ENCODE results near the gene LCOR. TPM values are rescaled to one million over a fixed set of nuclear protein-coding genes. Genes with fewer than 3 reads are reported as not detected.

Gene LCOR
- total and polyA plus RNA-seq, 9 of the 15 experiments (the other 6 are each of a cell fraction or from before 2014, with no cell fraction given) = 3.6 to 25.2 (median 14.4) TPM

DNA sequence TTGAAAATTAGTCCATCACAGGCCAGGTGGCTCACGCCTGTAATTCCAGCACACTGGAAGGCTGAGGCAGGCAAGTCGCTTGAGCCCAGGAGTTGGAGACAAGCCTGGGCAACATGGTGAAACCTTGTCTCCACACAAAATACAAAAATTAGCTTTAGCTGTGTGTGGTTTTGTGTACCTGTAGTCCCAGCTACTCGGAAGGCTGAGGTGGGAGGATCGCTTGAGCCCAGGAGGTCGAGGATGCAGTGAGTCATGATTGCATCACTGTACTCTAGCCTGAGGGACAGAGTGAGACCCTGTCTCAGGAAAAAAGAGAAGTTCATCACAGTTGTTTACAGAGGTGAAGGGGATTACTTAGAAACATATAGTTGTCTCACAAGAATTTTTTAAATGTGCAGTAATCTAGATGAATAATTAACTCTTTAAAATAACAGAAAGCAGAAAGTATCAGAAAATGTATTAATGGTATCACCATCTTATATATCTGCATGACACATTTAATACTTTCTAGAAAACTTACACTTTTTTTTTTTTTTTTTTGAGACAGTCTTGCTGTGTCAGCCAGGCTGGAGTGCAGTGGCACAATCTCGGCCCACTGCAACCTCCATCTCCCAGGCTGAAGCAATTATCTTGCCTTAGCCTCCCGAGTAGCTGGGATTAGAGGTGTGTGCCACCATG, 8.9 kb downstream of the LCOR start (continued):
- TF ChIP-seq, protein P1, sequence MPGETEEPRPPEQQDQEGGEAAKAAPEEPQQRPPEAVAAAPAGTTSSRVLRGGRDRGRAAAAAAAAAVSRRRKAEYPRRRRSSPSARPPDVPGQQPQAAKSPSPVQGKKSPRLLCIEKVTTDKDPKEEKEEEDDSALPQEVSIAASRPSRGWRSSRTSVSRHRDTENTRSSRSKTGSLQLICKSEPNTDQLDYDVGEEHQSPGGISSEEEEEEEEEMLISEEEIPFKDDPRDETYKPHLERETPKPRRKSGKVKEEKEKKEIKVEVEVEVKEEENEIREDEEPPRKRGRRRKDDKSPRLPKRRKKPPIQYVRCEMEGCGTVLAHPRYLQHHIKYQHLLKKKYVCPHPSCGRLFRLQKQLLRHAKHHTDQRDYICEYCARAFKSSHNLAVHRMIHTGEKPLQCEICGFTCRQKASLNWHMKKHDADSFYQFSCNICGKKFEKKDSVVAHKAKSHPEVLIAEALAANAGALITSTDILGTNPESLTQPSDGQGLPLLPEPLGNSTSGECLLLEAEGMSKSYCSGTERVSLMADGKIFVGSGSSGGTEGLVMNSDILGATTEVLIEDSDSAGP (CRISPR knock-in tag; IDR thresholded peaks at IDR 0.05) = no peak
- TF ChIP-seq ZNF232 (CRISPR knock-in tag; IDR thresholded peaks at IDR 0.05) = no peak
- TF ChIP-seq NR2C1 (IDR thresholded peaks at IDR 0.05) = no peak
- TF ChIP-seq NR2C1 (tag; IDR thresholded peaks at IDR 0.05) = no peak
- TF ChIP-seq SMARCA4 (IDR thresholded peaks at IDR 0.05) = peak; percentile 86
- TF ChIP-seq ERF (CRISPR knock-in tag; IDR thresholded peaks at IDR 0.05) = no peak
- peak; percentile 91 for TF ChIP-seq CEBPB (tag; IDR thresholded peaks at IDR 0.05)
- TF ChIP-seq, protein P2, sequence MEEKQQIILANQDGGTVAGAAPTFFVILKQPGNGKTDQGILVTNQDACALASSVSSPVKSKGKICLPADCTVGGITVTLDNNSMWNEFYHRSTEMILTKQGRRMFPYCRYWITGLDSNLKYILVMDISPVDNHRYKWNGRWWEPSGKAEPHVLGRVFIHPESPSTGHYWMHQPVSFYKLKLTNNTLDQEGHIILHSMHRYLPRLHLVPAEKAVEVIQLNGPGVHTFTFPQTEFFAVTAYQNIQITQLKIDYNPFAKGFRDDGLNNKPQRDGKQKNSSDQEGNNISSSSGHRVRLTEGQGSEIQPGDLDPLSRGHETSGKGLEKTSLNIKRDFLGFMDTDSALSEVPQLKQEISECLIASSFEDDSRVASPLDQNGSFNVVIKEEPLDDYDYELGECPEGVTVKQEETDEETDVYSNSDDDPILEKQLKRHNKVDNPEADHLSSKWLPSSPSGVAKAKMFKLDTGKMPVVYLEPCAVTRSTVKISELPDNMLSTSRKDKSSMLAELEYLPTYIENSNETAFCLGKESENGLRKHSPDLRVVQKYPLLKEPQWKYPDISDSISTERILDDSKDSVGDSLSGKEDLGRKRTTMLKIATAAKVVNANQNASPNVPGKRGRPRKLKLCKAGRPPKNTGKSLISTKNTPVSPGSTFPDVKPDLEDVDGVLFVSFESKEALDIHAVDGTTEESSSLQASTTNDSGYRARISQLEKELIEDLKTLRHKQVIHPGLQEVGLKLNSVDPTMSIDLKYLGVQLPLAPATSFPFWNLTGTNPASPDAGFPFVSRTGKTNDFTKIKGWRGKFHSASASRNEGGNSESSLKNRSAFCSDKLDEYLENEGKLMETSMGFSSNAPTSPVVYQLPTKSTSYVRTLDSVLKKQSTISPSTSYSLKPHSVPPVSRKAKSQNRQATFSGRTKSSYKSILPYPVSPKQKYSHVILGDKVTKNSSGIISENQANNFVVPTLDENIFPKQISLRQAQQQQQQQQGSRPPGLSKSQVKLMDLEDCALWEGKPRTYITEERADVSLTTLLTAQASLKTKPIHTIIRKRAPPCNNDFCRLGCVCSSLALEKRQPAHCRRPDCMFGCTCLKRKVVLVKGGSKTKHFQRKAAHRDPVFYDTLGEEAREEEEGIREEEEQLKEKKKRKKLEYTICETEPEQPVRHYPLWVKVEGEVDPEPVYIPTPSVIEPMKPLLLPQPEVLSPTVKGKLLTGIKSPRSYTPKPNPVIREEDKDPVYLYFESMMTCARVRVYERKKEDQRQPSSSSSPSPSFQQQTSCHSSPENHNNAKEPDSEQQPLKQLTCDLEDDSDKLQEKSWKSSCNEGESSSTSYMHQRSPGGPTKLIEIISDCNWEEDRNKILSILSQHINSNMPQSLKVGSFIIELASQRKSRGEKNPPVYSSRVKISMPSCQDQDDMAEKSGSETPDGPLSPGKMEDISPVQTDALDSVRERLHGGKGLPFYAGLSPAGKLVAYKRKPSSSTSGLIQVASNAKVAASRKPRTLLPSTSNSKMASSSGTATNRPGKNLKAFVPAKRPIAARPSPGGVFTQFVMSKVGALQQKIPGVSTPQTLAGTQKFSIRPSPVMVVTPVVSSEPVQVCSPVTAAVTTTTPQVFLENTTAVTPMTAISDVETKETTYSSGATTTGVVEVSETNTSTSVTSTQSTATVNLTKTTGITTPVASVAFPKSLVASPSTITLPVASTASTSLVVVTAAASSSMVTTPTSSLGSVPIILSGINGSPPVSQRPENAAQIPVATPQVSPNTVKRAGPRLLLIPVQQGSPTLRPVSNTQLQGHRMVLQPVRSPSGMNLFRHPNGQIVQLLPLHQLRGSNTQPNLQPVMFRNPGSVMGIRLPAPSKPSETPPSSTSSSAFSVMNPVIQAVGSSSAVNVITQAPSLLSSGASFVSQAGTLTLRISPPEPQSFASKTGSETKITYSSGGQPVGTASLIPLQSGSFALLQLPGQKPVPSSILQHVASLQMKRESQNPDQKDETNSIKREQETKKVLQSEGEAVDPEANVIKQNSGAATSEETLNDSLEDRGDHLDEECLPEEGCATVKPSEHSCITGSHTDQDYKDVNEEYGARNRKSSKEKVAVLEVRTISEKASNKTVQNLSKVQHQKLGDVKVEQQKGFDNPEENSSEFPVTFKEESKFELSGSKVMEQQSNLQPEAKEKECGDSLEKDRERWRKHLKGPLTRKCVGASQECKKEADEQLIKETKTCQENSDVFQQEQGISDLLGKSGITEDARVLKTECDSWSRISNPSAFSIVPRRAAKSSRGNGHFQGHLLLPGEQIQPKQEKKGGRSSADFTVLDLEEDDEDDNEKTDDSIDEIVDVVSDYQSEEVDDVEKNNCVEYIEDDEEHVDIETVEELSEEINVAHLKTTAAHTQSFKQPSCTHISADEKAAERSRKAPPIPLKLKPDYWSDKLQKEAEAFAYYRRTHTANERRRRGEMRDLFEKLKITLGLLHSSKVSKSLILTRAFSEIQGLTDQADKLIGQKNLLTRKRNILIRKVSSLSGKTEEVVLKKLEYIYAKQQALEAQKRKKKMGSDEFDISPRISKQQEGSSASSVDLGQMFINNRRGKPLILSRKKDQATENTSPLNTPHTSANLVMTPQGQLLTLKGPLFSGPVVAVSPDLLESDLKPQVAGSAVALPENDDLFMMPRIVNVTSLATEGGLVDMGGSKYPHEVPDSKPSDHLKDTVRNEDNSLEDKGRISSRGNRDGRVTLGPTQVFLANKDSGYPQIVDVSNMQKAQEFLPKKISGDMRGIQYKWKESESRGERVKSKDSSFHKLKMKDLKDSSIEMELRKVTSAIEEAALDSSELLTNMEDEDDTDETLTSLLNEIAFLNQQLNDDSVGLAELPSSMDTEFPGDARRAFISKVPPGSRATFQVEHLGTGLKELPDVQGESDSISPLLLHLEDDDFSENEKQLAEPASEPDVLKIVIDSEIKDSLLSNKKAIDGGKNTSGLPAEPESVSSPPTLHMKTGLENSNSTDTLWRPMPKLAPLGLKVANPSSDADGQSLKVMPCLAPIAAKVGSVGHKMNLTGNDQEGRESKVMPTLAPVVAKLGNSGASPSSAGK (IDR thresholded peaks at IDR 0.05) = no peak
- no peak for TF ChIP-seq ZBED1 (IDR thresholded peaks at IDR 0.05)
- TF ChIP-seq SRSF1 (IDR thresholded peaks at IDR 0.05; ENCODE audit: low read depth, low read length) = no peak
- no peak for TF ChIP-seq ZNF324 (CRISPR knock-in tag; IDR thresholded peaks at IDR 0.05)
- no peak for TF ChIP-seq HNRNPH1 (optimal IDR thresholded peaks at IDR 0.05; ENCODE audit: low read depth, low read length)
- TF ChIP-seq LARP7 (IDR thresholded peaks at IDR 0.05) = no peak
- TF ChIP-seq, protein P3, sequence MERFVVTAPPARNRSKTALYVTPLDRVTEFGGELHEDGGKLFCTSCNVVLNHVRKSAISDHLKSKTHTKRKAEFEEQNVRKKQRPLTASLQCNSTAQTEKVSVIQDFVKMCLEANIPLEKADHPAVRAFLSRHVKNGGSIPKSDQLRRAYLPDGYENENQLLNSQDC (CRISPR knock-in tag; IDR thresholded peaks at IDR 0.05) = no peak
- no peak for TF ChIP-seq KLF16 (IDR thresholded peaks at IDR 0.05)
- TF ChIP-seq NEUROD1 (IDR thresholded peaks at IDR 0.05; ENCODE audit: borderline replicate concordance, low read depth, low read length, partially characterized antibody) = no peak
- no peak for TF ChIP-seq TEAD4 (IDR thresholded peaks at IDR 0.05; ENCODE audit: low read length)
- TF ChIP-seq TEAD4 (CRISPR knock-in tag; IDR thresholded peaks at IDR 0.05; ENCODE audit: borderline replicate concordance) = no peak
